GM21528 (cell line): ENCODE results near the gene GJA5.
"Not testable (repeated sequence)": the region's sequence is repeated elsewhere in the genome, so short reads cannot be mapped to it uniquely, and the experiment has no call there.

ENCODE experiments used
- ATAC-seq: cut with Tn5 transposase; IDR thresholded peaks from one replicate; pipeline ENCODE4 v1.9.1; 2021; ENCODE audit warnings: mild to moderate bottlenecking, moderate library complexity; ENCODE audit not compliant: unreplicated experiment, low FRiP score

The GJA5 gene

DNA sequence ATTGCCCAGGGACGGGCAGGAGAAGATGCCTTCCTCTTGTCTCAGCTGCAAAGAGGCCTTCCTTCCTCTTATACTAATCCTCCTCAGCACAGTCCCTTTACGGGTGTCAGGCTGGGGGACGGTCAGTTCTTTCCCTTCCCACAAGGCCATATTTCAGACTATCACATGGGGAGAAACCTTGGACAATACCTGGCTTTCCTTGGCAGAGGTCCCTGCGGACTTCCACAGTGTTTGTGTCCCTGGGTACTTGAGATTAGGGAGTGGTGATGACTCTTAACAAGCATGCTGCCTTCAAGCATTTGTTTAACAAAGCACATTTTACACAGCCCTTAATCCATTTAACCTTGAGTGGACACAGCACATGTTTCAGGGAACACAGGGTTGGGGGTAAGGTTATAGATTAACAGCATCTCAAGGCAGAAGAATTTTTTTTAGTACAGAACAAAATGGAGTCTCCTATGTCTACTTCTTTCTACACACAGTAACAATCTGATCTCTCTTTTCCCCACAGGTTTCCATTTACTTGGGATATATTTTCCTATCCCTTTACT lies 26.0 kb downstream of the GJA5 start:
- ATAC-seq, result not testable (repeated sequence)

DNA sequence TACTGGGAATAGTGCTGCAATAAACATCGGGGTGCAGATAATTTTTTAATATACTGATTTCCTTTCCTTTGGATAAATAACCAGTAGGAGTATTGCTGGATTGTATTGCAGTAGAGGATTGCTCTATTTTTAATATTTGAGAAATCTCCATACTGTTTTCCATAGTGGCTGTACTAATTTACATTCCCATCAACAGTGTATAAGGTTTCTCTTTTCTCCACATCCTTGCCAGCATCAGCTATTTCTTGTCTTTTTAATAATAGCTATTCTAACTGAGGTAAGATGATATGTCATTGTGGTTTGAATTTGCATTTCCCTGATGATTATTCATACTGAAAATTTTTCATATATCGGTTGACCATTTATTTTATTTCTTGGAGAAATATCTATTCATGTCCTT lies 31.1 kb downstream of the GJA5 start:
- ATAC-seq, result no peak

DNA sequence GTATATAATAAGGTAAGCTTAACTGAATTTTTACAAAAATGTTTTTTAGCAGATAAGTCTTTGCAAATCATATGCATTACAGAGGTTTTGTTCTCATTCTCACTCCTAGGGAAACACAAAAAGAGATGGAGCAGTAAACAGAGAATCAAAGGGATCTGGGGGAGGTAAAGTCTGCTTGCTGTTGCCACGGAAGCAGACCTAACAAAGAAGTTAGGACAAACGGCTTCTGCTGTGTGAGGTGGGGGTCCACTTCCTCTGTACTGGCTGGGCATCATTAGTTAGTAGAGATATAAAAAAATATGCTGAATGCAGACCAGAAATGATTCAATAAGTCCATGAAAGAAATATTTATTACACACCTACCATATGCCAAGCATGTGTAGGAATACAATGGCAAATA lies 34.2 kb downstream of the GJA5 start:
- ATAC-seq, result no peak

DNA sequence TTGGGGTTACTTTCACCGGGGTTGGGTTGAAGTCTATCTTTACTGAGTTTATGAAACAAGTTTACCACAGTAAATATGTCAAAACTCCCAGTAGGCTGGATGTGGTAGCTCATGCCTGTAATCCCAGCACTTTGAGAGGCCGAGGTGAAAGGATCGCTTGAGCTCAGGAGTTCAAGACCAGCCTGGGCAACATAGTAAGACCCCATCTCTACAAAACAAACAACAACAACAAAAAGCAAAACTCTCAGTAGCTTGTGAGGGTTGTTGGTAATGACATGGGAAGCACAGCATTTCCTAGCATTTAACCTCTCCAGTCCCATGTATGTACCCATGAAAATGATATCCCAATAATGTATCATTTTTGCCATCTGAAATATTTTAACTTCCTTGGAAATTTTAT lies 34.7 kb downstream of the GJA5 start:
- ATAC-seq, result no peak

DNA sequence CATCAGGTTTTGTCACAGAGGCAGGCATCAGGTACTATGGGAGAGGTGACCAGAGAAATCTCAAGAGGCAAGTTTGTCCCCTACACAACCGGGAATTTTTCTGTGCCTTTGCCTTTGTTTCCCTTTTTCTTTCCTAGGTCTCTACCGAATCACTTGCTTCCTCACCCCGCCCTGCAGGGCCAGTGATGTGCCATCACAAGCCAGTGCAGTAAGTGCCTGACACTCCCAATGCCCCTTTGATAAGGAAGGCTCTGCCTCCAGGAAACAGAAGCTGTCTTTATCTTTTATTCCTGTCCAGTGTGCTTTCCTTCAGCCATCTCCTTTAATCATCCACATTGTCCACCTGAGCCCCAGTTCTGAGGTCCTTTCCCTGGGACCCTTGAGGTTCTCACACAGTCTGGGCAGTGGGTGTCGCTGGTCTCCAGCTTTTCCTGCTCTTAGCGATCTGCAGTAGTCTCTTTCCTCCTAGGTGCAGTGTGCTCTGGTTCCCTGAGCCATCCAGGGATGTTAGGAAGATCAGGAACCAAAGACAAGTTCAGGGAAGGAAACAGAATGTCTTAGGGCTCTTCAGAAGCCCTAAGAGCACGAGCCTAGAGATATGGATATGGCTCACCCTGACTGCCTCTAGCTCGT lies 36.6 kb downstream of the GJA5 start:
- no peak for ATAC-seq

DNA sequence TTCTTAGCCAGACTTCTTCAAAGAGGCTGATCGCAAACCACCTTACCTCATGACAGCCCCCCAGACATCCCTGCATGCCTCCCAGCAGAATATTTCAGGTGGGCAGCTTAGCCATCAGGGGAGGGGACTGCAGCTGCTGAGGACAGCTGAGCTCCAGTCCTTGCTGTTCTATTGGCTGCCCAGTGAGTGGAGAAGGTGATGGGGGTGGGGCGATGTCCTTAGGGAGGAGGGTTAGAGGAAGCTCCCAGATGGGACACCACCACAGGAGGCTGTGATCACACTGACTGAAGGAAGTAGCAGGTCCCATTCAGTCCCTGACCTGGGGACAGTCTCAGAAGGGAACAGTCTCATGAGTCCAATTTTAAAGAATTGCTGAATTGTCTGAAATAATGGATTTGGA lies 38.3 kb downstream of the GJA5 start:
- no peak for ATAC-seq

DNA sequence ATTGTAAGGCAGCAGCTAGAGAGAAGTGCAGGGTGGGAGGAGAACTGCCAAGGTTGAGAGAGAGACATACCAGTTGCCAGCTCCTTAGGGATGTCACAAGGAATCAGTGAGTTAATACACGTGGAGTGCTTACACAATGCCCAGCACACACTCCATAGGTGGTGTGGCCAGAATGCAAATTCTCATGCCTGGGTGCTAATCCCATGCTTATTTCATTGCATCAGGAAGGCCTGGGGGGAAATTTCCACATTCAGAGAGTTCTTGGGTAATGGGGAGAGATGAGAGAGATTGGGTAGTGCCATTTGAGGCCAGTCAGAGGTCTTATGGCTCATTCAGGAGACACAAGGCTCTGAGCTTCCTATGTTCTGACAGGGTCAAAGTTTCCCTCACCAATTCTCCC lies 38.7 kb downstream of the GJA5 start:
- no peak for ATAC-seq

DNA sequence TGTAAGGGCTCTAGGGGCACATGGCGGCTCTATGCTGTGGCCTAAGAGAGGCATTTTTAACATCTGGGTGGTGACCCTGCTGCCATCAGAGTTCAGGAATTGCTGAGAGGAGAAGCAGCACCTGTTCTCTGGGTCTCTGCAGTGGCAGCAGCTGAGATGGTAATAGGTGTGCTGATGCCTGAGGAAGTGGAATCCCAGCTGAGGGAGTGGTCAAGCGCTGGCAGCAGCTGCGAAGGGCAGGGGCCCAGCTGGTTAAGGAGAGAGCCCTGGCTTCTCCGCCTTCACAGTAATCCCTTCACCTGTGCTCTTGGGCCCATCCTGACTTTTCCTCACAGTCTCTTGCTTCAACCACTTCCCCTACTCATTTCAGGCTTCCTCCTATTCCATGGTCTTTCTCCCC lies 39.8 kb downstream of the GJA5 start:
- ATAC-seq, result no peak

DNA sequence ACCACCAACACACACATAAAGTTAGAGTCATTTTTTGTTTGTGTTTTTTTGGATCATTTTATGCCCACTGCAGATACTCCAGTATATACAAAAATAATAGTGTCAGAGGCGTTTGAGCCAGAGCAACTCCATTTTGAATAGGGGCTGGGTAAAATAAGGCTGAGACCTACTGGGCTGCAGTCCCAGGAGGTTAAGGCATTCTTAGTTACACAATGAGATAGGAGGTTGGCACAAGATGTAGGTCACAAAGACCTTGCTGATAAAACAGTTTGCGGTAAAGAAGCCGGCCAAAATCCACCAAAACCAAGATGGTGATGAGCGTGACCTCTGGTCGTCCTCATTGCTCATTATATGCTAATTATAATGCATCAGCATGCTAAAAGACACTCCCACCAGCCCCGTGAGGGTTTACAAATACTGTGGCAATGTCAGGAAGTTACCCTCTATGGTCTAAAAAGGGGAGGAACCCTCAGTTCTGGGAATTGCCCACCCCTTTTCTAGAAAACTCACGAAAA lies 40.6 kb downstream of the GJA5 start:
- no peak for ATAC-seq

DNA sequence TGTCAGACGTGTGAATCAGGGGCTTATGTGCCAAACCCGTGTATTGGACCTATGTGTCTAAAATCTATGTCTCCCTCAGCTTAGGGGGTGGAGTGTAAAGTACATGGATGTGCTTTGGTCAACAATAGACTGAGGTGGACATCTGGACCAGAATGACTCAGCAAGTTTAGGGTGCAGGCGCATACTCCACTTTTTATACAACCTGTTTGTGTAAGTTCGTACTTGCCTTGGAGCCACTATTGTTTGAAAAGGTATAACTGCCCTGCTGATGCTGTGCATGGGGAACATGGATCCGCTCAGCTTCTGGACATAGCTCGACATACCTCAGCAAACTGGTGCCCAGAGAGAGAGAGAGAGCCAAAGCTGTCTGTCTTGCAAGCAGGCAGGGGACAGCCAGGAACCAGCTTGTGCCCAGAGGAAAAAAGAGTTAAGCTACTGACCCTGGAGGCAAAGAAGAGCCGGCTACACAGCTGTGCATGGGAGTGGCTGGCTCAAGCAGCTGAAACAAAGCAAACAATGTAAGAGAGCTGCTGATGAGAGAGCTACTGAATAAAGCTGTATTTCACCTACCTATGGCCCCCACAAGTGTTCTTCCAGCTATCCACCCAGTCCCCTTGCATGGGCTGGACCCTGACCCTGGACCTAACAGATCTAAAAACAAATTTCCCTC lies 41.2 kb downstream of the GJA5 start:
- no peak for ATAC-seq

DNA sequence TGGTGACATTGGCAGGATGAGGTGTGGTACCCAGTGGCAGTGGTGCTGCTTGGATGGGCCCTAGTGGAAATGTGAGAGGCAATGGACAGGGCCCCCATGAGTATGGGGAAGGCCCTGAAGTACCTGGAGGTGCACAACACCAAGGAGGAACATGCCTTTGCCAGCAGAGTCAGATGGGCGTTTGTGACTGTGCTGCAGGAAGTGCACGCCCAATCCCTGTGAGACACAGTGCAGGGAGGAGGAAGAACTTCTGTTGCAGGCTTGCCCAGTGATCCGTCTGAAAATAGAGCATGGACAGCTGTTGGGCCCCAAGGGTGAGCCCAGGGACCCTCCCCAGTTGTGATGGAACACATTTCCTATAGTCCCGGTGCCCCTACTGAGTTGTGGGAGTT lies 42.7 kb downstream of the GJA5 start:
- no peak for ATAC-seq

DNA sequence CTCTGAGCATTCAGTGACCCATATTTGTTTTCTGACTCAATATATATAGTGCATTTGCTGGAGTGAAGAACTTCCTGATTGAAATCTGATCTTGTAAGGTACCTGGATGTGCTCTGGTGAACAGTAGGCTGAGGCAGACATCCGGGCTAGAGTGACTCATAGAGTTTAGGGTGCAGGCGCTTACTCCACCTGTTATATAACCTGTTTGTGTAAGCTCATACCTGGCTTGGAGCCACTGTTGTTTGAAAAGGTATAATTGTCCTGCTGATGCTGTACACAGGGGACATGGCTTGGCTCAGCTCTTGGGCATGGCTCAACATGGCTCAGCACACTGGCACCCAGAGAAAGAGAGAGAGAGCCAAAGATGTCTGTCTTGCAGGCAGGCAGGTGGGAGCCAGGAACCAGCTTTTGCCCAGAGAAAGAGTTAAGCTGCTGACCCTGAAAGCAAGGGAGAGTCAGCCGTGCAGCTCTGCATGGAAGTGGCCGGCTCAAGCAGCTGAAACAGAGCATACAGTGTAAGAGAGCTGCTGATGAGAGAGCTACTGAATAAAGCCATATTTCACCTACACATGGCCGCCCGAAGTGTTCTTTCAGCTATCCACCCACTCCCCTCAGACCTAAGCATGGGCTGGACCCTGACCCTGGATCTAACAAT lies 43.2 kb downstream of the GJA5 start:
- ATAC-seq, result no peak

DNA sequence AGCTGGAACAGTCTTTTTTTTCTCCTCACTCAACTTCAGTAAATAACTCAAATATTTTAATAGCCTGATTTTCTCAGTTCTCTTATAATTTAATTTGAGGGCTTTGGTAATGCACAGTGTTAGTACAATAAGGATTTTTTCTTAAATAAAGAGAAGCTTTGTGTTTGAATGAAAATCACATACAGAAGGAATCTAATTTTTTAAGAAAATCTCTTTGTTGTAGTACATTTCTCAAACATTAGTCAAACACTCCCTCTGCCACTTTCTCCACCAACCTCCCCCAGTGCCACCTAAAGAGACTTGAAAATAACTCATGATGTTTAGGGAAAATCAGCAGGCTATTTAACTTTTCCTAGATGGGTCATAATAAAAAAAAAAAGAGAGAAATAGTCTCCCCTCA lies 47.8 kb downstream of the GJA5 start:
- ATAC-seq, result no peak
